Fibroblast of villous mesenchyme (primary cell): ENCODE measurements around the gene SMARCC2. TPM values are rescaled to one million over a fixed set of nuclear protein-coding genes. Genes with fewer than 3 reads are reported as not detected.

ENCODE experiments used
- DNase-seq: peaks from one replicate; pipeline ENCODE4 v3.0.0-alpha.2; 2010; ENCODE audit warnings: low read depth
- H3K4me3 ChIP-seq: 2 replicates; pipeline ENCODE4 v1.5.1; 2011; ENCODE audit warnings: low read depth, mild to moderate bottlenecking, low read length
- CTCF ChIP-seq: IDR thresholded peaks from 2 replicates; pipeline ENCODE4 v1.5.1; 2012; ENCODE audit warnings: low read depth, mild to moderate bottlenecking, low read length; ENCODE audit not compliant: insufficient read depth
- total RNA-seq: library from RNA; depleted of rRNA; stranded (reverse); fragments of >200 nt; gene quantifications from 2 replicates; pipeline ENCODE4 v1.2.3, GENCODE V29; 2012

Gene SMARCC2
- total RNA-seq, 1 donor: 67.8 TPM

GRCh38 chr12:56190695-56191155 lies 1.4 kb upstream of the SMARCC2 start:
- no peak for DNase-seq
- no peak for TF ChIP-seq CTCF
- H3K4me3 ChIP-seq: peak overlapping the region; percentile 87

- DNase-seq: peak; percentile 82
- peak overlapping the region; percentile 87 for H3K4me3 ChIP-seq
- no peak for TF ChIP-seq CTCF
These were observed 823 bp upstream of the SMARCC2 start for GRCh38 chr12:56189918-56190694.

DNA sequence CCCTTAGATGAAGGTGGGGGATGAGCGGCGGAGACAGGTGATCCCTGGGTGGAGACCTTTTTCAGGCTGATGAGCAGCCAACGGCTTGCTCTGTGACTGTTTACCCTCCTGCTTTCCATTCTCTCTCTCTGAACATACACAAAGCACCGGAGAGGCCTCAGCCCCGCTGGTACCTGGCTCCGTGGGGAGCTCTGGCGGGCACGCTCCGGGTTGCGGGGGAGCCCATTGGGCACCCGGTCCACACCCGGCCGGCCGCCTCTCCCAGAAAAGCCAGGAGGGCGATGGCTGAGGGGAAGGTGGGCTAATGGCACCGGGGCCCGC lies 545 bp downstream of the SMARCC2 start:
- DNase-seq: no peak
- TF ChIP-seq CTCF: no peak

GRCh38 chr12:56188131-56188777 lies 1.0 kb downstream of the SMARCC2 start:
- no peak for TF ChIP-seq CTCF
- H3K4me3 ChIP-seq: peak overlapping the region; percentile 83
- no peak for DNase-seq

More for the DNA sequence above, 545 bp downstream of the SMARCC2 start:
- H3K4me3 ChIP-seq: peak overlapping the region; percentile 83

- H3K4me3 ChIP-seq: no peak overlapping the region
- DNase-seq: no peak
- no peak for TF ChIP-seq CTCF
These were observed 2.3 kb downstream of the SMARCC2 start for GRCh38 chr12:56186957-56187356.

- no peak for TF ChIP-seq CTCF
- no peak overlapping the region for H3K4me3 ChIP-seq
- DNase-seq: no peak
These were observed 10.9 kb downstream of the SMARCC2 start for GRCh38 chr12:56178347-56178746.
